HG02759 (cell line): Measurements from ENCODE around the gene TUBA1B.
A peak's percentile ranks its signal among the peaks of the same experiment; 100 is the strongest.
"Not testable (repeated sequence)": the region's sequence is repeated elsewhere in the genome, so short reads cannot be mapped to it uniquely, and the experiment has no call there.

Source experiments
- ATAC-seq: cut with Tn5 transposase; IDR thresholded peaks from one replicate; pipeline ENCODE4 v1.9.1; 2021; ENCODE audit warnings: mild to moderate bottlenecking, moderate library complexity; ENCODE audit not compliant: unreplicated experiment

TUBA1B gene

DNA sequence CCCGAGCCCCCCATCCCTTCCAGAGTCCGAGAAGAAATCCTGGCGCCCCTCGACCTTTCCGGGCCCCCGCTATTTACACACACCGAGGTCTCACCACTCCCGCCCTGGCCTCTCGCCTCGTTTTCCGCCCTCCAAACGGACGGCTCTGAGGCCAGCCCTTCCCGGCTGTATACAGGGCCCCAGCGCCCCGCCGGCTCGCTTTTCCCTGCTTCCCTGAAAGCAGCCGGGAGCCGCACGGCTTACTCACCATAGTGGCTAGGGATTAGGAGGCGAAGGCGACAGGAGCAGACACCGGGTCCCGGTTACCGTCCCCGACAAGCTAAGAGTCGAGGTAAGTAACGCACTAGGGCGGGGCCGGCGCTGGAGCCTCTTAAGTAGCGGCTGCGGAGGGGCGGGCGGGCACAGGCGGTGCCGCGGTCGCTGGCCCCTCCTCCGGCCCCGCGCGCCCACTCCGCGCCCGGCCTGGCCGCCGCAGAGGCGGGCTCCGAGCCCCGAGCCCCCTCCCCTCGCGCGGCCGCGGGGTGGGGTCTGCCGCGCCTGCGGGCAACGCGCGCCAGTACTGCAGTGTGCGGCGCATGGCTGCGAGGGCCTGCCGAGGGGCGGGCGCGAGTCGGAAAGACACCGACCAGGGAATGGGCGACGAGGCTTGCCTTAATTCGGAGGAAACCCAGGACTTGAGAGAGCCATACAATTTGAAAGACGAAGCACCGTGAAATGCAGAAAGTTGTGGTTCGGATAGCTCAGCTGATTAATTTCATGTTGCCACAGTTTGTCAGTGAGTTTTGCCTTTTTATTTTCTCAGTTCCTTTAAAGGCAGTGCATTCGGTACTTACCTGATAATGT is at the start of gene TUBA1B:
TUBA1B (minus strand) TSS at position 345 of the 843 bp plus-strand sequence; CDS start at position 250, 95 bp downstream.
- peak; percentile 76 for ATAC-seq

DNA sequence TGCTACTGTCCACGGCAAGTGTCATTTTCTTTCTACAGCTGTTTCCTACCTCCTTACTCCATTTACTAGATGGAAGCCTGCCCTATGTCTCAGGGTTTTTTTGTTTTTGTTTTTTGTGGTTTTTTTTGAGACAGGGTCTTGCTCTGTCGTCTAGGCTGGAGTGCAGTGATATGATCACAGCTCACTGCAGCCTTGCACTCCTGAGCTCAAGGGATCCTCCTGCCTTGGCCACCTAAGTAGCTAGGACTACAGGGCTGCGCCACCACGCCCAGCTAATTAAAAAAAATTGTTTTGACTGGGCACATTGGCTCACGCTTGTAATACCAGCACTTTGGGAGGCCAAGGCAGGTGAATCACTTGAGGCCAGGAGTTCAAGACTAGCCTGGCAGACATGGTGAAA is 43.0 kb upstream of the TUBA1B start:
- no peak for ATAC-seq

DNA sequence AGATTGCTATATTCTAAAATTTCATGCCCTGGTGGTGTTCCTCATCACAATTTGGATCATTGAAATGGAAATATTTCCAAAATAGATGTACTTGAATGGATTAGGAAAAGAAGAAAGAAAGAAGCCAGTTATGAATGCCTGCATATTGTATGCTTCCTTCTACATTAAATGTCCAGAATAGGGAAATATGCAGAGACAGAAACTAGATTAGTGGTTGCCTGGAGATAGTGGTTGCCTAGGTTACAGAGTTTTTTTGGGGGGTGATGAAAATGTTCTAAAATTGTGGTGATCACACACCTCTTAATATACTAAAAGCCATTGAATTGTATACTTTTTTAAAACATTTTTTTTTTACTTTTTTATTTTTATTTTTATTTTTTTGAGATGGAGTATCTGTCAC is 39.7 kb upstream of the TUBA1B start:
- ATAC-seq: no peak

DNA sequence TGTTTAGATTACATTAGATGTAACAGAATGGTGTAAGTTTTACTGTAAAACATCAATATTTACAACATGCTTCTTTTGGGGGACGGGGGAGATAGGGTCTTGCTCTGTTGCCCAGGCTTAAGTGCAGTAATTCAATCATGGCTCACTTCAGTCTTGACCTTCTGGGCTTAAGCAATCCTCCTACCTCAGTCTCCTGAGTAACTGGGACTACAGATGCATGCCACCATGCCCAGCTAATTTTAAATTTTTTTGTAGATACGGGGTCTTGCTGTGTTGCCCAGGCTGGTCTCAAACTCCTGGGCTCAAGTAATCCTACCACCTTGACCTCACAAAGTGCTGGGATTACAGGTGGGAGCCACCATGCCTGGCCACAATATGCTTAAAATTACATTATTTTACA is 33.9 kb upstream of the TUBA1B start:
- no peak for ATAC-seq

DNA sequence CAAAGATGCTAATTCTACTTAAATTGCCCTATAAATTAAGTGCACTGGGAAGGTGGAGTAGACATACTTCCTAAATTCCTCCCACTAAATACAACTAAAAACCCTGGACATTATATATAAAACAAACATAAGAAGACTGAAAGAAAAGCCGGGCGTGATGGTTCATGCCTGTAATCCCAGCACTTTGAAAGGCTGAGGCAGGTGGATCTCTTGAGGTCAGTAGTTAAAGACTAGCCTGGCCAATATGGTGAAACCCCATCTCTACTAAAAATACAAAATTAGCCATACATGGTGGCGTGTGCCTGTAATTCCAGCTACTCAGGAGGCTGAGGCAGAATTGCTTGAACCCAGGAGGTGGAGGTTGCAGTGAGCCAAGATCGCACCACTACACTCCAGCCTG is 30.7 kb upstream of the TUBA1B start:
- not testable (repeated sequence) for ATAC-seq

DNA sequence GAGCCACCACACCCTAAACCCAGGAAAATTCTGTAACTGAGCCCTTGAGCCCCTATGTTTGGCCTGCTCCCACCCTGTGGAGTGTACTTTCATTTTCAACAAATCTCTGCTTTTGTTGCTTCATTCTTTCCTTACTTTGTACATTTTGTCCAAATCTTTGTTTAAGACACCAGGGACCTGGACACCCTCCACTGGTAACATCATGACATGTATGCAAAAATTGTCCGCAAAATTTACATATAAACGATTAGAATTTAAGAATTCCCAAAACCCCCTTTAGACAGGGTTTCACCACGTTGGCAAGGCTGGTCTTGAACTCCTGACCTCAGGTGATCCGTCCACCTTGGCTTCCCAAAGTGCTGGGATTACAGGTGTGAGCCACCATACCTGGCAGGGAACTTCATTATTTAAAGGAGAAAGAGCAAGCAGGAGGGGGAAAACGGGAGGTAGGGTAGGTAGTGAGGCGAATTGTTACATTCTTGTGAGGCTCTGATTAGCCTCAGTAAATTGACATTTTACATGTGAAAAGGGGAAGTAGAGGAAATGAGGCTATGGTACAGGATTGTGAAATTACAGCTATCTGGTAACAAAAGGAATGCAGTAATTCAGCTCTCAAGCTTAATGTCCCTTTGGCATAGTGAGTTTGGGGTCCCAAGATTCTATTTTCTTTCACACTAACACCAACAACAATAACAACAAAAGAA is 30.0 kb upstream of the TUBA1B start:
- ATAC-seq: no peak

DNA sequence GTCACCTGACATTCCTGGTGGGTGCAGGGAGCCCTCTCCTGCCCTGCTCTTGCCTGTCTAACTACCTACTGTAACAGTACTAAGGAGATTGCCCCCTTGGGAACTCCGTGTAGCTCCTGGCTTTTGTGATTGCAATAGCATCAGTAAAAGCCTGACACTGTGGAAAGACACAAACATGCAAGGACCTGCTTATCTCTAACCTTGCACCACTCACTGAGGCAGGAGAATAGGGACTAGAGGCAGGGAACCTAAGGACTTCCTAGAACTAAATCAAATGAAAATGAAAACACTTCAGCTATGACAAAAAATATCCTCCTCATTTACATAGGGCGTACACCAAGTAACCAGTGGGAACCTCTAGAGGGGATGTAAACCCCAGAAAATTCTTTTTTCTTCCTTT is 29.2 kb upstream of the TUBA1B start:
- no peak for ATAC-seq

DNA sequence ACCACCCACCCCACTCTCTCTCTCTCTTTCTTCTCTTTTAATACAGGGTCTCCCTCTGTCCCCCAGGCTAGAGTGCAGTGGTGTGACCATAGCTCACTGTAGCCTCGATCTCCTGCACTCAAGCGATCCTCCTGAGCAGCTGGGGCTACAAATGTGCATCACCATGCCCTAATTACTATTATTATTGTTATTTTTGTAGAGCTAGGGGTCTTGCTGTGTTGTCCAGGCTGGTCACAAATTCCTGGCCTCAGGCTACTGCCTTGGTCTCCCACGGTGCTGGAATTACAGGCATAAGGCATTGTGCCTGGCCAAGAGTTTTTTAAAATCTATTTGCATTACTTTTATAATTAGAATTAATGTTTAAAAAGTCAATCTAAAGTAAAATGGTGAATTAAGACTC is 23.0 kb upstream of the TUBA1B start:
- ATAC-seq: no peak

DNA sequence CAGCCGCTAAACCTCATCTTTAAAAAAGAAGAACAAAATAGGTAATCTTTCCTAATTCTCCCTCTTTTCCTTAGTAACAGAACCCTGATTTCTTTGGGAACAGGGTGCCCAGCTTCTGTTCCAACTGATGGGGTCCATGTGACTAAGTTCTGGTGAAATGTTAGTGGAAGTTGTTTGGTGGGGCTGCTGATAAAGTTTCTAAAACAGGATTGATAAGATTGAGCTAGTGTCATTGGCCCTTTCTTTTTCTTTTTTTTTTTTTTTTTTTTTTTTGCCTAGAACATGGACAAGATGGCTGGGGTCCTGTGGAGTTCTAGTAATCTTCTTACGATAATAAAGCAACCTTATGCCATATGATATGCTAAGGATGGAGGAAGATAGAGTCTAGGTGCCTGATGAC is 16.2 kb upstream of the TUBA1B start:
- ATAC-seq: no peak

DNA sequence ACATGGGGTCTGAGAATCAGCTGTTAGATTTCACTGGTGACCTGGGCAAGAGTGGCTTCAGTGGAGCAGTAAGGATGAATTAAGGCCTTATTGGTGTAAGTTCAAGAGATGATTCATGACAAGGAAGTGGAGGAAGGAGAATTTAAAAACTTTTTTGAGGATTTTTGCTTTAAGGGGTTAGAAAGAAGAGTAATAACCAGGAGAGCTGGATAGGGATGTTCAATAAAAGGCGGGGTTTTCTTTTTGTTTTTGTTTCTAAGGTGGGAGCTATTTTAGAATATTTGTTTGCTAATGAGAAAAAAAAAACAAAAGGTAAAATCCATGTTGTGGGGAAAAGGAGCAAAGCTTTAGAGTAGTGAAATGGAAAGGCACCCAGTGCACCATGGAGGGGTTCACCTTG is 15.2 kb upstream of the TUBA1B start:
- no peak for ATAC-seq

DNA sequence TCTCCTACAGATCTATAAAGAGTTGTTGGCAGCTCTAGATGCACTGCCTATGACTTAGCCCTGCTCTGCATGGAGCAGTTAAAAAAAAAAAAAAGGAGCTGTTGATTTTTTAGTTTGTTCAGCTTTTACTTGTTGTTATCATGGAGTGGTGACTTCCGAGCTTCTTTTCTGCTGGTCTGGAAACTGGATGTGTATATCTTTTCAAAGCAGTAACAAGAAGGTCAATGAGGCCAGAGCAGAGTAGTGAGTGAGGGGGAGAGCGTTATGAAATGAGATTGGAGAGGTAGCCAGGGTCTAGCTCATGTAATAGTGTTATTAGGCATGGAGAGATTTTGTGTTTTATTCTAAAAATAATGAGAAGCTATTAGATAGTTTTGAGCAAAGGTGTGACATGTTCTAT is 13.2 kb upstream of the TUBA1B start:
- ATAC-seq: no peak

DNA sequence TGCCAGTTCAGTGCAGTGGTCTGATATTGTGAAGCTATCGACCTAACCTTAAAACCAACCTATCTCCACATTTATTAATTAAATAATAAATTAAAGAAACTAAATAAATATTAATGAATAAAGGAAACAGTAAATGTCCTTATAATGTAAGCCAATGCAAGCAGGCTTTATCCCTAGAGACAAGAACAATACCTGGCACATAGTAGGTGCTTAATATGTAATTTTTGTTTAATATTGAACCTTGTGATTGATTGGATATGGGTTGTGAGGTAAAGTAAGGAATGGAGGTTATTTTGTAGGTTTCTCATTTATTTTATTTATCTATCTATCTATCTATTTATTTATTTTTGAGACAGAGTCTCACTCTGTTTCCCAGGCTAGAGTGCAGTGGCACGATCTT is 7.8 kb upstream of the TUBA1B start:
- ATAC-seq: no peak

DNA sequence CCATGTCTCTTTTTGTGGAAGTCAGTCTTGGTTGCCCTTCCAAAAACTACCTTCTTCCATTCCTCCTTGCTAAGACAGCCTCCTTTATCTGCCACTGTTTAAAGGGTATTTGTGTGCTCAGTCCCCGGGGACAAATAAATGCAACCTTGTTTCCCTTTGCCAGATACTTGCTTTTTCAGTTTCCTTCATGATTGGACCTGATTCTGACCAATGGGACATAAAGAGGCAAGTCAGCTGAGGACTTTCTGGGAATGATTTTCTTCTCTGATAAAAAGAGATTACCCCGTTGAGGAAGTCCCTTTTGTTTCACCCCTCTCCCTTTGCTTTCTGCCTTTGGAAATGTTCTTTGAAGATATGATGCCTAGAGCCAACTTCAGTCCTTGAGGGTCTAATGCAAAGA is 7.4 kb upstream of the TUBA1B start:
- no peak for ATAC-seq

DNA sequence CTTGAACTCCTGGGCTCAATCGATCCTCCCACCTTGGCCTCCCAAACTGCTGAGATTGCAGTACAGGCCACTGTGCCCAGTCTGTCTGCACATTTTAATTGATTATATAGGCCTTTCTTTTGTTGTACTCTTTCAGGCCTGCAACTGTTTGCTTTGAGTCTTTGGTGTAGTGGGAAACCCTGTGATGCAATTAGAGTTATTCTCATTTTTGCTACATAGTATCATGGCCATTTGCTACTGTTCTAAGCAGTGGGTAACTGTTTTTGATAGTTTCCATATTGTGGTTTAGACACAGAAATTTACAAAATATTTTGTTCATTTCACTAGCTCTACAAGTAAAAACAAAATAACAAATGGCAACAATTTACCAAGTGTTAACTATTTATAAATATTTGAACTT is 6.3 kb upstream of the TUBA1B start:
- no peak for ATAC-seq

DNA sequence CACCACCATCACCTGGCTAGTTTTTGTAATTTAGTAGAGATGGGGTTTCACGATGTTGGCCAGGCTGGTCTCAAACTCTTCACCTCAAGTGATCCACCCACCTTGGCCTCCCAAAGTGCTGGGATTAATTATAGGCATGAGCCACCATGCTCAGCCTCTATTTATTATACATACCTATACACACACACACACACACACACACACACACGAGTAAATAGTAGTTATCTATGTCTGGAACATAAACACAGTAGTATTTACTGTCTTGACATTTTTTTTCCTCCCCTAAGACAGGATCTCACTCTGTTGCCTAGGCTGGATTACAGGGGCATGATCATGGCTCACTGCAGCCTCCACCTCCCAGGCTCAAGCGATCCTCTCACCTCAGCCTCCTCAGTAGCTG is 5.8 kb upstream of the TUBA1B start:
- not testable (repeated sequence) for ATAC-seq

DNA sequence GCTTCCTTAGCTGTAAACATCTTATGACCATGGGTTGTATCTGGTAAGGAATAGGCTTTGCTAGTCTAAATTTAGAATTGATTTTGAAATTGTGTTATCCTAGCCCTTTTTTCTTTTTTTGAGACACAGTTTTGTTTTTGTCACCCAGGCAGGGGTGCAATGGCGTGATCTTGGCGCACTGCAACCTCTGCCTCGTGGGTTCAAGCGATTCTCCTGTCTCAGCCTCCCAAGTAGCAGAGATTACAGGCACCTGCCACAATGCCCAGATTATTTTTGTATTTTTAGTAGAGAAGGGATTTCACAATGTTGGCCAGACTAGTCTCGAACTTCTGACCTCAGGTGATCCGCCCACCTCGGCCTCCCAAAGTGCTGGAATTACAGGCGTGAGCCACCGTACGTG is 2.4 kb upstream of the TUBA1B start:
- no peak for ATAC-seq

DNA sequence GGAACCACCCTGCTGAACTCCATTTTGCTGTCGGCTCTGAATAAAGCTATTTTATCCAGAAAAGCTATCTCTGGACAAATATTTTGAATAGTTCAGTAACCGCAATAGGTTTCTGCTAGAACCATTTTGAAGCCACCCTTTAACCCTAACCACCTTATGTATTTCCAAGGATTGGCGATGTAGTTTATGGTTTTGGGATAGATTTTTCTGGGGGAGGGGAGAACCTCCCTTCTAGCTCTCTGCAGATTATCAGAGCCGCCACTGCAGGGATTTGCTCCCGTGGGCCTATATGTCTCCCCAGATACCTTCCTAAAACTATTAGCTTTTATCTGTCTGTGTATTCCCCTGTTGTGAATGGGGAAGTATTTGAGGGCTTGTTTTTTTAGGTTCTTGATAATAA is 1.8 kb upstream of the TUBA1B start:
- no peak for ATAC-seq

DNA sequence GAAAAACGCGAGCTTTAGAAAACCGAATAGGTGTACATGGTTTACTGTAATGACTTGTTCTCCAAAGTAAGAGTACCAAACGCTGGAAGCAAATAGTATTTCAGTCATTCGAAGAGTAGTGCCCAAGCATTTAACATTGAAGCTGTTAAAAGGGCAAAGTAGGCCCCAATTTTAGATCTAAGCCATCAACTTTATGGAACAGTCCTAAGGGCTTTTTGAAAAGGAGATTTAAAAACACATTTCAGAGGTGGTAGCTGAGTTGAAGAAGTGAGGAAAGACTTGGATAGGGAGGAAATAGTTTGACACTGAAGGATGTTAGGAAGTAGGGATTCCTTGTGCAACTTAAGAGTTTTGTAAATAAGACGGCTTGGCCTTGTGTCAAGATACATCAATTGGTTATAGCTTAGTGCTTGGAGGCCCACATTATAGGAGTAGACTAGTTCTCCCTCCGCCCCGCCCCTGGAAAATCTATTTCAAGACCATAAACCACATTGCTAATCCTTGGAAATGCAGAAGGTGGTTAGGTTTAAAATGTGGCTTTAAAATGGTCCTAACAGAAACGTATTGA is 783 bp upstream of the TUBA1B start:
- no peak for ATAC-seq

DNA sequence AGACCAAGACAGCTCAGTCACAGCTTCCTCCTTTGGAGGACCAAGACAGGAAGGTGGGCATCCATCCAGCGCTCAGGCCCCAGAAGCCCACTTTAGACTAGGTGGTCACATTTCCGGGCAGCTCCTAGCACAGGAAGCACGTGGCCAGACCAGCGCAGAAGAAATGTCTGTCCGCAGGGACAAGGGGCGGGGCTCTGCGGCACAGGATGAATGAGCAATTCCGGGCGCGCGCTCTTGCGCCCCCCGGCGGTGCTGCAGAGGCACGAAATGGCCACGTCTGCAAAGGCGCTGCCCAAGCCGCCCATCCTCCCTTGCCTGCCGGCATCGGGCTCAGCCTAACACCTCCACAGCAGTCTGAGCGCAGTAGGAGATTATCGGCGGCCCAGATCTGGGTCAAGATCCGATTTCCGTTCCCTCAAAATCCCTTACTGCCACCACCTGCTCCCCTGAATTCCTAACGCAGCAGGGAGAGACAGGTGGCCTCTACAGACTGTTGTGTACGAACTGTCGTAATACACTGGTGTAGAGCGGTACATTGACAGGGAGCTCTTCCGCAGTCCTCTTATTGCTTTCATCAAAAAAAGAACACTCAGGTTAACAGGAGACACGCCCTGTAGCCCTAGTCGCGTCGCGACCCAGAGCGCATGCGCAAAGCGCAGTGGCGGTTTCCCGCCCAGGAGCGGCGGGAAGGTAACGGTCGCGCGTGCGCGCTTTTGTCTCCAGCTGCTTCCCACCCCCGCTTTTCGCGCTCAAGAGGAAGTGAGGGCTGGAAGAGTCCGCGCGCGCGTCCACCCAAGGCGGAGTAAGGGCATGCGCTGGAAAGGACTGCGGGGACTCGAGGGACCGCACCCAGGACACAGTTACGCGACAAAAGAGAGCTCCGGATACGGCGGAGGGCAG is 794 bp downstream of the TUBA1B start:
- peak; percentile 57 for ATAC-seq

DNA sequence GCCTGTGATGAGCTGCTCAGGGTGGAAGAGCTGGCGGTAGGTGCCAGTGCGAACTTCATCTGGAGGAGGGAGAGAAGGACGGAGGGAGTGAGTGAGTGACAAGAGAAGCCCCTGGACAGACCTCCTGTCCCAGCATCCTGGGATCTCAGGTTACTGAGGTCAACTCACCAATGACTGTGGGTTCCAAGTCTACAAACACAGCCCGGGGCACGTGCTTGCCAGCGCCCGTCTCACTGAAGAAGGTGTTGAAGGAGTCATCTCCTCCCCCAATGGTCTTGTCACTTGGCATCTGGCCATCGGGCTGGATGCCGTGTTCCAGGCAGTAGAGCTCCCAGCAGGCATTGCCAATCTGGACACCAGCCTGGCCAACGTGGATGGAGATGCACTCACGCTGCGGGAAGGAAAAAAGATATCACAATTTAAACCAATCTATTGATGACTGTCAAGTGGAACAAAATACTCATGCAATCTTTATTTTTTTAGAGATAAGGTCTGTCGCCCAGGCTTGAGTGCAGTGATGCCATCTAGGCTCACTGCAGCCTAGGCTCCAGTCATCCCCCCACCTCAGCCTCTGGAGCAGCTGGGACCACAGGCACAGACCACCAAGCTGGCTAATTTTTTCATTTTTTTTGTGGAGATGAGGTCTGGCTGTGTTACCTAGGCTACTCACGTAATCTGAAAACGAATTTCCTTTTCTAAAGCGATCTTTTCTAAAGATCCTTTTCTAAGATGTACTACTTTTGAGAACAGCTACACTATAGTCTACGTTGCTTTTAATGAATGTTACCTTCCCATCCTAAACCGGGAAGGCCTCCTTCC is 1.7 kb downstream of the TUBA1B start:
- no peak for ATAC-seq
